ENCODE measurements around the gene HLA-DRA. TPM values are rescaled to one million over a fixed set of nuclear protein-coding genes. Genes with fewer than 3 reads are reported as not detected.

HLA-DRA gene
- total and polyA plus RNA-seq, 2 of the 8 experiments (the other 6 are each of a cell fraction or from before 2014, with no cell fraction given) = 5.0 to 6.2 TPM

GRCh38 chr6:32410906-32411305 lies 28.8 kb upstream of the HLA-DRA start:
- Histone ChIP-seq H2BK120ac (replicated peaks; ENCODE audit: low read depth, low read length) (no peak overlapping the region), H3K27ac (ENCODE audit: low read depth, low read length) (no peak overlapping the region), H3K14ac (ENCODE audit: insufficient read length) (no peak overlapping the region), H3K56ac (replicated peaks; ENCODE audit: insufficient read length, low read depth, low read length) (no peak overlapping the region), H3K4ac (replicated peaks; ENCODE audit: insufficient read length, low read depth, low read length) (no peak overlapping the region), H3K23ac (ENCODE audit: insufficient read length) (no peak overlapping the region), H4K5ac (ENCODE audit: insufficient read length, low read depth, low read length) (no peak overlapping the region), H3K79me1 (ENCODE audit: low read depth, low read length) (no peaks in the 10 kb centered on the region), H3K4me3 (ENCODE audit: extremely low read depth in 1 of 4, insufficient read depth in 2 of 4, low read depth in 3 of 4, low read length in 4 of 4) (no peak overlapping the region), H2AFZ (ENCODE audit: low read length) (no peak overlapping the region), H2BK5ac (ENCODE audit: low read depth, low read length) (no peak overlapping the region), H3K23me2 (ENCODE audit: low read depth, low read length) (no peaks in the 10 kb centered on the region), H3K4me1 (replicated peaks in 1 of 4; ENCODE audit: control insufficient read depth in 3 of 4, insufficient read depth in 4 of 4, low read length in 3 of 4) (peaks cover 0 to 6% (median 2%) of the 10 kb centered on the region in 4 experiments; a peak in 3 of 7 replicates), H3K27me3 (replicated peaks in 1 of 4; ENCODE audit: control insufficient read depth in 3 of 4, extremely low read depth in 1 of 4, insufficient read depth in 3 of 4, low read length in 3 of 4) (peaks cover 0 to 12% (median 1%) of the 10 kb centered on the region in 4 experiments; a peak in 1 of 7 replicates), H2BK12ac (ENCODE audit: low read depth, low read length) (no peak overlapping the region), H3K9ac (replicated peaks in 1 of 4; ENCODE audit: extremely low read depth in 1 of 4, low read depth in 3 of 4, low read length in 3 of 4) (no peak overlapping the region), H4K20me1 (replicated peaks in 1 of 2; ENCODE audit: control insufficient read depth in 1 of 2, insufficient read depth in 2 of 2, low read length in 2 of 2) (peaks cover 0 to 1% of the 10 kb centered on the region in 2 experiments), H3K9me3 (ENCODE audit: insufficient read depth in 2 of 2, low read depth in 1 of 2, low read length in 1 of 2) (no peaks in the 10 kb centered on the region), H2BK20ac (ENCODE audit: low read length) (no peak overlapping the region), H4K91ac (replicated peaks; ENCODE audit: insufficient read length, low read length) (no peak overlapping the region), H3K4me2 (ENCODE audit: insufficient read depth in 1 of 2, low read depth in 2 of 2, low read length in 2 of 2) (no peak overlapping the region), H4K8ac (ENCODE audit: extremely low read depth, insufficient read depth, low read length) (no peak overlapping the region), H3K18ac (ENCODE audit: extremely low read depth, low read length) (no peak overlapping the region), H3K79me2 (ENCODE audit: control insufficient read depth in 1 of 2, insufficient read depth in 2 of 2, low read length in 2 of 2) (no peaks in the 10 kb centered on the region), H2AK5ac (ENCODE audit: low read depth, low read length) (no peak overlapping the region), H2BK15ac (ENCODE audit: low read length) (no peak overlapping the region), H3K36me3 (ENCODE audit: control insufficient read depth in 2 of 4, insufficient read depth in 4 of 4, low read length in 3 of 4) (no peaks in the 10 kb centered on the region)
- CTCF ChIA-PET (ENCODE audit: partially characterized antibody) = interaction anchor here (1.0 to 5.7 kb wide), 4 partner anchors 8 to 163 kb away, joined by 3 to 51 read pairs (median 23); no protein-coding TSS in a partner anchor
- POLR2A ChIA-PET (ENCODE audit: partially characterized antibody) = no interaction called here
- no peak for FAIRE-seq
- no peak for DNase-seq (ENCODE audit: low read depth in 1 of 2, low spot score in 2 of 2)
- 65% methylated on average over 5 of the region's 5 CpGs; no CpG with 5 or more reads in 1 of the 2 experiments for WGBS, 2 experiments (ENCODE audit: extremely low coverage in 1 of 2, insufficient coverage in 1 of 2, insufficient read length in 1 of 2, insufficient replicate concordance in 2 of 2, low coverage in 1 of 2, low lambda C conversion rate in 2 of 2, missing lambda C conversion rate in 1 of 2)
- no peak for TF ChIP-seq GTF2F1 (IDR thresholded peaks at IDR 0.05; ENCODE audit: borderline replicate concordance, low read depth, low read length)
- no peak for TF ChIP-seq TAF7 (optimal IDR thresholded peaks at IDR 0.05; ENCODE audit: borderline replicate concordance, low read depth, low read length)
- TF ChIP-seq CEBPB (IDR thresholded peaks at IDR 0.05; ENCODE audit: low read depth, low read length) = no peak
- TF ChIP-seq KDM4A (IDR thresholded peaks at IDR 0.05; ENCODE audit: low read depth, low read length, severe bottlenecking) = no peak
- no peak for TF ChIP-seq RNF2 (IDR thresholded peaks at IDR 0.05; ENCODE audit: borderline replicate concordance, low read depth, low read length, missing control alignments, poor library complexity, severe bottlenecking)
- TF ChIP-seq EGR1 (IDR thresholded peaks at IDR 0.05; ENCODE audit: borderline replicate concordance, low read depth, low read length) = no peak
- TF ChIP-seq ASH2L (IDR thresholded peaks at IDR 0.05; ENCODE audit: low read length) = no peak
- no peak for TF ChIP-seq CTBP2 (IDR thresholded peaks at IDR 0.05; ENCODE audit: borderline replicate concordance, insufficient read depth, insufficient read length, low read length)
- TF ChIP-seq TAF1 (IDR thresholded peaks at IDR 0.05; ENCODE audit: low read depth, low read length) = no peak
- TF ChIP-seq JUN (IDR thresholded peaks at IDR 0.05; ENCODE audit: low read depth, low read length) = no peak
- no peak for TF ChIP-seq SIN3A (conservative IDR thresholded peaks at IDR 0.05 in 1 of 2, IDR thresholded peaks at IDR 0.05 in 1 of 2; ENCODE audit: low read depth in 1 of 2, low read length in 2 of 2)
- no peak for TF ChIP-seq TEAD4 (IDR thresholded peaks at IDR 0.05; ENCODE audit: low read depth, low read length)

Data from H1 (cell line).